Fibroblast of lung (primary cell): Measurements from ENCODE around the gene FNDC5. TPM values are rescaled to one million over a fixed set of nuclear protein-coding genes. Genes with fewer than 3 reads are reported as not detected.

Experiments
- DNase-seq, 2 donors: peaks; one replicate each; pipeline versions ENCODE4 v3.0.0 to v3.0.0-alpha.2; 2010; ENCODE audit warnings: low read depth in 2 of 2
- H2AFZ ChIP-seq: 2 replicates; pipeline ENCODE4 v1.5.1; 2012; ENCODE audit warnings: low read length, control low read depth, inconsistent platforms
- H3K27ac ChIP-seq: 2 replicates; pipeline ENCODE4 v1.5.1; 2011; ENCODE audit warnings: low read length, control low read depth; ENCODE audit not compliant: insufficient read depth
- H3K27me3 ChIP-seq: 2 replicates; pipeline ENCODE4 v1.5.1; 2011; ENCODE audit warnings: mild to moderate bottlenecking, low read length; ENCODE audit not compliant: control insufficient read depth, insufficient read depth
- H3K36me3 ChIP-seq: 2 replicates; pipeline ENCODE4 v1.5.1; 2011; ENCODE audit warnings: low read length; ENCODE audit not compliant: control insufficient read depth, insufficient read depth
- H3K4me1 ChIP-seq: 2 replicates; pipeline ENCODE4 v1.5.1; 2011; ENCODE audit warnings: low read length; ENCODE audit not compliant: control insufficient read depth, insufficient read depth; ENCODE audit errors: extremely low read depth
- H3K4me2 ChIP-seq: 2 replicates; pipeline ENCODE4 v1.5.1; 2011; ENCODE audit warnings: low read length, control low read depth; ENCODE audit not compliant: insufficient read depth; ENCODE audit errors: extremely low read depth
- H3K4me3 ChIP-seq, 4 experiments: fragments of 200-600 bp in 1 of 4; sonication (generic) in 1 of 4; replicated peaks in 1 of 4; 2 replicates each; pipeline ENCODE4 v1.5.1; 2011 to 2016; ENCODE audit warnings: low read length in 4 of 4, low read depth in 3 of 4, mild to moderate bottlenecking in 3 of 4, control low read depth in 2 of 4, inconsistent platforms in 1 of 4, mixed read lengths in 1 of 4; ENCODE audit not compliant: insufficient read depth in 1 of 4; ENCODE audit errors: control extremely low read depth in 1 of 4
- H3K79me2 ChIP-seq: 2 replicates; pipeline ENCODE4 v1.5.1; 2012; ENCODE audit warnings: mild to moderate bottlenecking, low read length, inconsistent platforms; ENCODE audit not compliant: control insufficient read depth, insufficient read depth
- H3K9ac ChIP-seq: 2 replicates; pipeline ENCODE4 v1.5.1; 2011; ENCODE audit warnings: mild to moderate bottlenecking, low read length, control low read depth; ENCODE audit not compliant: insufficient read depth
- H3K9me3 ChIP-seq: 2 replicates; pipeline ENCODE4 v1.5.1; 2012; ENCODE audit warnings: low read depth, low read length; ENCODE audit not compliant: control insufficient read depth, insufficient read depth
- H4K20me1 ChIP-seq: 2 replicates; pipeline ENCODE4 v1.5.1; 2011; ENCODE audit warnings: low read length; ENCODE audit not compliant: control insufficient read depth, insufficient read depth; ENCODE audit errors: extremely low read depth
- EZH2 ChIP-seq: IDR thresholded peaks from 2 replicates; pipeline ENCODE4 v1.5.1; 2012; ENCODE audit warnings: low read length, control low read depth, mild to moderate bottlenecking; ENCODE audit errors: missing control alignments
- polyA plus RNA-seq, 2 donors: library from polyadenylated mRNA; depleted of rRNA in 1 of 2; stranded (reverse) in 1 of 2; unstranded in 1 of 2; fragments of >200 nt; gene quantifications; 2 replicates each; pipeline ENCODE4 v1.2.1, GENCODE V29; 2011 to 2012; ENCODE audit warnings: missing spikeins in 1 of 2
- total RNA-seq: library from RNA; depleted of rRNA; stranded (reverse); fragments of >200 nt; gene quantifications from 2 replicates; pipeline ENCODE4 v1.2.1, GENCODE V29; 2014
- TF ChIP-seq, protein P1 (sequence below), 2 donors: IDR thresholded peaks in 1 of 2; conservative IDR thresholded peaks in 1 of 2; 1 replicate in 1 of 2; 2 replicates in 1 of 2; pipeline ENCODE4 v1.5.1; 2011 to 2012; ENCODE audit warnings: low read length in 2 of 2, control low read depth in 1 of 2, inconsistent platforms in 1 of 2, low read depth in 1 of 2, mild to moderate bottlenecking in 1 of 2

Gene FNDC5
- total and polyA plus RNA-seq, 2 donors (not counting 1 experiment from before 2014, with no cell fraction given) = 0.33 to 1.6 TPM

DNA sequence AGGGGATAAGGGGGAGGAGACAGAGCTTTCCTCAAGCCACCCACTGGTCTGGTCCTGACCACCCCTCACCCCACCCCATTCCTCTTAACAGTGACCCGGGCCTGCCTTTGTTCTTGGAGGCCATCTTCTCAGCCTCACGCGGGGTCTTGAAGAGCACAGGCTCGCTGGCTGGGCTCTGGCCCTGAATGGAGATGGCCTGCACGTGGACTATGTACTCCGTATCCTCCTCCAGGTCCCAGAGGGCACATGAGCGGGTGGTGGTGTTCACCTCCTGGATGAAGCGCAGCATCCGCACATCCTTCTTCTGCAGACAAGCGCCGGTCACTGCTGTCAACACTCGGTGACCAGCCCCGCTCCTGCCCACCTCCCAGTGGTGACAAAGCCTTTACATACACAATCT, 2.6 kb downstream of the FNDC5 start:
- no peak overlapping the region for H3K27ac ChIP-seq

DNA sequence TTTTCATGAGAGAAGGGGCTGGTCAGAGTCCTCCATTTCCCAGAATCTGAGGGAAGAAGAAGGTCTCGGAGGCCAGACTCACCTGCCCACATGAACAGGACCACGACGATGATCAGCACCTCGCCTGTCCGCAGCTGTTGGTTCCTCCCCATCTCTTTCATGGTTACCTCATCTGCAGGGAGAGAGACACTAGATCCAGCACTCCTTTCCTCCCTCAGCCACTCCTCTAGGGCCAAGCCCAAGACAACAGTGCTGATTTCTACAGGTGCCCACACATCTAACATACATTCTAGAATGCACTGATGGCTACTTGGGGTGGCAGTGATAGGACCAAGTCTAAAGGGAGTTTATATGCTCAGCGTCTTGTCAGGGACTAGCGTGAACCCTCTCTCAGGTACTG, 3.0 kb downstream of the FNDC5 start:
- no peak overlapping the region for H3K9ac ChIP-seq
- H3K27ac ChIP-seq = no peak overlapping the region
- no peaks in the 10 kb centered on the region for H4K20me1 ChIP-seq
- H3K4me1 ChIP-seq = no peaks in the 10 kb centered on the region
- H3K9me3 ChIP-seq = no peaks in the 10 kb centered on the region
- DNase-seq = no peak
- no peak overlapping the region for H2AFZ ChIP-seq
- no peak overlapping the region for H3K4me2 ChIP-seq
- H3K4me3 ChIP-seq = no peak overlapping the region
- peaks cover 12% of the 10 kb centered on the region for H3K27me3 ChIP-seq
- TF ChIP-seq EZH2 = no peak
- TF ChIP-seq, protein P1, sequence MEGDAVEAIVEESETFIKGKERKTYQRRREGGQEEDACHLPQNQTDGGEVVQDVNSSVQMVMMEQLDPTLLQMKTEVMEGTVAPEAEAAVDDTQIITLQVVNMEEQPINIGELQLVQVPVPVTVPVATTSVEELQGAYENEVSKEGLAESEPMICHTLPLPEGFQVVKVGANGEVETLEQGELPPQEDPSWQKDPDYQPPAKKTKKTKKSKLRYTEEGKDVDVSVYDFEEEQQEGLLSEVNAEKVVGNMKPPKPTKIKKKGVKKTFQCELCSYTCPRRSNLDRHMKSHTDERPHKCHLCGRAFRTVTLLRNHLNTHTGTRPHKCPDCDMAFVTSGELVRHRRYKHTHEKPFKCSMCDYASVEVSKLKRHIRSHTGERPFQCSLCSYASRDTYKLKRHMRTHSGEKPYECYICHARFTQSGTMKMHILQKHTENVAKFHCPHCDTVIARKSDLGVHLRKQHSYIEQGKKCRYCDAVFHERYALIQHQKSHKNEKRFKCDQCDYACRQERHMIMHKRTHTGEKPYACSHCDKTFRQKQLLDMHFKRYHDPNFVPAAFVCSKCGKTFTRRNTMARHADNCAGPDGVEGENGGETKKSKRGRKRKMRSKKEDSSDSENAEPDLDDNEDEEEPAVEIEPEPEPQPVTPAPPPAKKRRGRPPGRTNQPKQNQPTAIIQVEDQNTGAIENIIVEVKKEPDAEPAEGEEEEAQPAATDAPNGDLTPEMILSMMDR (conservative IDR thresholded peaks at IDR 0.05 in 1 of 2, IDR thresholded peaks at IDR 0.05 in 1 of 2; ENCODE audit: low read depth in 1 of 2, low read length in 2 of 2) = no peak
- H3K36me3 ChIP-seq = no peaks in the 10 kb centered on the region
- H3K79me2 ChIP-seq = no peaks in the 10 kb centered on the region

More for the DNA sequence above, 2.6 kb downstream of the FNDC5 start:
- no peaks in the 10 kb centered on the region for H4K20me1 ChIP-seq
- no peaks in the 10 kb centered on the region for H3K36me3 ChIP-seq
- H2AFZ ChIP-seq = no peak overlapping the region
- no peaks in the 10 kb centered on the region for H3K9me3 ChIP-seq
- H3K4me3 ChIP-seq = no peak overlapping the region
- DNase-seq = no peak
- H3K27me3 ChIP-seq = peaks cover 12% of the 10 kb centered on the region
- no peaks in the 10 kb centered on the region for H3K4me1 ChIP-seq
- H3K4me2 ChIP-seq = no peak overlapping the region
- TF ChIP-seq, protein P1 (conservative IDR thresholded peaks at IDR 0.05 in 1 of 2, IDR thresholded peaks at IDR 0.05 in 1 of 2; ENCODE audit: low read depth in 1 of 2, low read length in 2 of 2) = no peak
- no peak for TF ChIP-seq EZH2
- no peak overlapping the region for H3K9ac ChIP-seq
- H3K79me2 ChIP-seq = no peaks in the 10 kb centered on the region

DNA sequence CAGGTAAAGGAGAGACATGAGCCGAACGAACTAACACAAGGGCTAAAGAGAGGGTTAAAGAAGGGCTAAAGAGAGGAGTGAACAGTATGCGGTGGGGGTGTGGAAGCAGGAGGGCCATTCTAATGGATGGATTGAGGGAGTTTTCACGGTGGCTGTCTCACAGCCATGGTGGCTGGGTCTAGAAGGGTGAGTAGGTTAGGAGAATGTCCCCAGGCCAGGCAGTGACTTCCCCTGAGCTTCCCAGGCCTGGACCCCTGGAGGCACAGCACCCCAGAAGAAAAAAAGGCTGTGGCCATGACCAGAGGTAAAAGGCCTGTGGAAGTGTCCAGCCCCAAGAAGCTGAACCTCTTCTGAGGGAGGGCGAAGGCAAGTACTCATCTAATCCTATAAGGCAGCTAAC, 3.6 kb downstream of the FNDC5 start:
- H3K27me3 ChIP-seq = peaks cover 11% of the 10 kb centered on the region
- no peak overlapping the region for H2AFZ ChIP-seq
- no peak for TF ChIP-seq EZH2
- TF ChIP-seq, protein P1 (conservative IDR thresholded peaks at IDR 0.05 in 1 of 2, IDR thresholded peaks at IDR 0.05 in 1 of 2; ENCODE audit: low read depth in 1 of 2, low read length in 2 of 2) = no peak
- DNase-seq = no peak
- no peak overlapping the region for H3K4me2 ChIP-seq
- no peak overlapping the region for H3K4me3 ChIP-seq
- H3K27ac ChIP-seq = no peak overlapping the region
- H3K4me1 ChIP-seq = no peaks in the 10 kb centered on the region
- no peaks in the 10 kb centered on the region for H4K20me1 ChIP-seq
- H3K79me2 ChIP-seq = no peaks in the 10 kb centered on the region
- no peaks in the 10 kb centered on the region for H3K36me3 ChIP-seq
- no peak overlapping the region for H3K9ac ChIP-seq
- no peaks in the 10 kb centered on the region for H3K9me3 ChIP-seq
